Measurements from ENCODE around the gene GPR108. TPM values are rescaled to one million over a fixed set of nuclear protein-coding genes. Genes with fewer than 3 reads are reported as not detected.

GPR108 gene
- total and polyA plus RNA-seq, 2 of the 13 experiments (the other 11 are each of a cell fraction or from before 2014, with no cell fraction given): 36.4 to 63.0 TPM

- peak; percentile 74 for TF ChIP-seq ZNF18 (CRISPR knock-in tag; IDR thresholded peaks at IDR 0.05; ENCODE audit: insufficient replicate concordance)
- TF ChIP-seq SMYD3 (CRISPR knock-in tag; IDR thresholded peaks at IDR 0.05): no peak
- TF ChIP-seq GATA4 (IDR thresholded peaks at IDR 0.05; ENCODE audit: borderline replicate concordance, low read depth): no peak
- TF ChIP-seq KDM1A (CRISPR knock-in tag; IDR thresholded peaks at IDR 0.05): no peak
- TF ChIP-seq CREBL2 (CRISPR knock-in tag; IDR thresholded peaks at IDR 0.05; ENCODE audit: borderline replicate concordance): no peak
- no peak for TF ChIP-seq ZNF704 (CRISPR knock-in tag; IDR thresholded peaks at IDR 0.05; ENCODE audit: borderline replicate concordance)
- no peak for TF ChIP-seq HOXA7 (CRISPR knock-in tag; IDR thresholded peaks at IDR 0.05)
- TF ChIP-seq RARA (CRISPR knock-in tag; IDR thresholded peaks at IDR 0.05): peak; percentile 78
- TF ChIP-seq NFIC (IDR thresholded peaks at IDR 0.05; ENCODE audit: low read length): no peak
- TF ChIP-seq ZEB1 (IDR thresholded peaks at IDR 0.05; ENCODE audit: insufficient replicate concordance, low read depth): peak; percentile 77
- TF ChIP-seq ISL2 (CRISPR knock-in tag; IDR thresholded peaks at IDR 0.05): no peak
- TF ChIP-seq NCOR1 (IDR thresholded peaks at IDR 0.05; ENCODE audit: borderline replicate concordance, low read length): no peak
- peak in 1 of 2 experiments; percentile 54; a peak in 1 of 4 replicates for TF ChIP-seq POLR2A (IDR thresholded peaks at IDR 0.05; ENCODE audit: insufficient read depth in 1 of 2, low read depth in 2 of 2, low read length in 2 of 2)
- peak; percentile 79 for TF ChIP-seq SAP130 (CRISPR knock-in tag; IDR thresholded peaks at IDR 0.05; ENCODE audit: low read depth)
- TF ChIP-seq TAF1 (CRISPR knock-in tag; IDR thresholded peaks at IDR 0.05): no peak; the same call in 1 of the 2 replicates
- peak; percentile 77 for TF ChIP-seq GABPB1 (CRISPR knock-in tag; IDR thresholded peaks at IDR 0.05)
- no peak for TF ChIP-seq LBX2 (CRISPR knock-in tag; IDR thresholded peaks at IDR 0.05; ENCODE audit: borderline replicate concordance)
- TF ChIP-seq SOX6 (IDR thresholded peaks at IDR 0.05): no peak
- TF ChIP-seq SOX6 (CRISPR knock-in tag; IDR thresholded peaks at IDR 0.05): peak; percentile 67
- TF ChIP-seq GFI1 (CRISPR knock-in tag; IDR thresholded peaks at IDR 0.05; ENCODE audit: borderline replicate concordance): peak; percentile 82; the same call in 1 of the 2 replicates
- TF ChIP-seq HOMEZ (CRISPR knock-in tag; IDR thresholded peaks at IDR 0.05; ENCODE audit: low read depth): no peak; the same call in 1 of the 2 replicates
- TF ChIP-seq PITX1 (CRISPR knock-in tag; IDR thresholded peaks at IDR 0.05): peak; percentile 33; the same call in 1 of the 2 replicates
These were observed 3.2 kb downstream of the GPR108 start (continued) for GRCh38 chr19:6734096-6734696.
